Measurements from ENCODE around the gene CLTB. TPM values are rescaled to one million over a fixed set of nuclear protein-coding genes. Genes with fewer than 3 reads are reported as not detected.
A peak's percentile ranks its signal among the peaks of the same experiment; 100 is the strongest.
"Not testable (repeated sequence)": the region's sequence is repeated elsewhere in the genome, so short reads cannot be mapped to it uniquely, and the experiment has no call there.

CLTB gene
- total RNA-seq, 4 donors from 2014 or later: 95.2 to 139 (median 112) TPM

DNA sequence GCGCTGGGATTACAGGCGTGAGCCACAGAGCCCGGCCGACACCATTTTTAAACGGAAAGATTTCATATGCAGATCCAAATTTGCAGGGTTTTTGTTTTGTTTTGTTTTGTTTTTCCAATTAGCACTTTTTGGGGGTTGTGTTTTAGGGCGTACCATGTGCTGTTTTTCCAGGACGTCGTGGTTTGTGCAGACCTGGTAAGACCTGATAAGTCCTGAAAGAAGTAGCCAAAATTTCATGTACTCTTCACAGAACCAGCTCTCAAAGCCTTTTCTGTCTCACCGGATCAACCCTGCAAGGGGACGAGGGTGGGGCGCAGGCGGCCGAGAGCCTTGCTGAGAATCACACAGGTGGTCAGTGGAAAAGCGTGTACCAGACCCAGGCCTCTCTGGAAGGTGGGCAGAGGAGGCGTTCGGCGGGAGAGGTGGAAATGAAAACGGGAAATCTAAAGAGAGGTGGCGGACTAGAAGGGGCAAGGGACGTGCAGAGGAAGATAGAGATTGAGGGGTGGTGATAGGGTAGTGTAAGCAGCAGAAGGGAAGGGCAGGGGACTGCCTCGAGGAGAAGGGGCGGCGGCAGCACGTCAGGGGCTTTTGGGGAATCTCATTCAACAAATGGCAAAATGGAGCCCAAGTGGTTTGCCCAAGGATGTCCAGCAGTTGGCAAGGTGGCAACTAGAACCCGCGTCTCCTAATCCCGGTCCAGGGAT, 30.7 kb upstream of the CLTB start:
- intact Hi-C loops (cut with DNase I): loop anchor here (5.0 to 10.0 kb wide), 3 partner anchors 35 to 198 kb away; partner anchors contain the start of genes CDHR2 and TSPAN17
- H3K9me3 ChIP-seq: no peaks in the 10 kb centered on the region
- no peaks in the 10 kb centered on the region for H3K36me3 ChIP-seq
- DNase-seq: peak; percentile 9 to 22
- TF ChIP-seq POLR2A (IDR thresholded peaks at IDR 0.05): no peak
- TF ChIP-seq, protein P1, sequence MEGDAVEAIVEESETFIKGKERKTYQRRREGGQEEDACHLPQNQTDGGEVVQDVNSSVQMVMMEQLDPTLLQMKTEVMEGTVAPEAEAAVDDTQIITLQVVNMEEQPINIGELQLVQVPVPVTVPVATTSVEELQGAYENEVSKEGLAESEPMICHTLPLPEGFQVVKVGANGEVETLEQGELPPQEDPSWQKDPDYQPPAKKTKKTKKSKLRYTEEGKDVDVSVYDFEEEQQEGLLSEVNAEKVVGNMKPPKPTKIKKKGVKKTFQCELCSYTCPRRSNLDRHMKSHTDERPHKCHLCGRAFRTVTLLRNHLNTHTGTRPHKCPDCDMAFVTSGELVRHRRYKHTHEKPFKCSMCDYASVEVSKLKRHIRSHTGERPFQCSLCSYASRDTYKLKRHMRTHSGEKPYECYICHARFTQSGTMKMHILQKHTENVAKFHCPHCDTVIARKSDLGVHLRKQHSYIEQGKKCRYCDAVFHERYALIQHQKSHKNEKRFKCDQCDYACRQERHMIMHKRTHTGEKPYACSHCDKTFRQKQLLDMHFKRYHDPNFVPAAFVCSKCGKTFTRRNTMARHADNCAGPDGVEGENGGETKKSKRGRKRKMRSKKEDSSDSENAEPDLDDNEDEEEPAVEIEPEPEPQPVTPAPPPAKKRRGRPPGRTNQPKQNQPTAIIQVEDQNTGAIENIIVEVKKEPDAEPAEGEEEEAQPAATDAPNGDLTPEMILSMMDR (IDR thresholded peaks at IDR 0.05): no peak
- peaks cover 13 to 26% of the 10 kb centered on the region in 2 donors for H3K4me1 ChIP-seq
- 16% methylated on average over 27 of the region's 27 CpGs for WGBS, 2 donors
- H3K27me3 ChIP-seq: no peaks in the 10 kb centered on the region
- peak overlapping the region; percentile 81 to 95 (median 85) for H3K27ac ChIP-seq
- H3K4me3 ChIP-seq (replicated peaks in 1 of 3): peak overlapping the region; percentile 19 to 81 (median 75)

DNA sequence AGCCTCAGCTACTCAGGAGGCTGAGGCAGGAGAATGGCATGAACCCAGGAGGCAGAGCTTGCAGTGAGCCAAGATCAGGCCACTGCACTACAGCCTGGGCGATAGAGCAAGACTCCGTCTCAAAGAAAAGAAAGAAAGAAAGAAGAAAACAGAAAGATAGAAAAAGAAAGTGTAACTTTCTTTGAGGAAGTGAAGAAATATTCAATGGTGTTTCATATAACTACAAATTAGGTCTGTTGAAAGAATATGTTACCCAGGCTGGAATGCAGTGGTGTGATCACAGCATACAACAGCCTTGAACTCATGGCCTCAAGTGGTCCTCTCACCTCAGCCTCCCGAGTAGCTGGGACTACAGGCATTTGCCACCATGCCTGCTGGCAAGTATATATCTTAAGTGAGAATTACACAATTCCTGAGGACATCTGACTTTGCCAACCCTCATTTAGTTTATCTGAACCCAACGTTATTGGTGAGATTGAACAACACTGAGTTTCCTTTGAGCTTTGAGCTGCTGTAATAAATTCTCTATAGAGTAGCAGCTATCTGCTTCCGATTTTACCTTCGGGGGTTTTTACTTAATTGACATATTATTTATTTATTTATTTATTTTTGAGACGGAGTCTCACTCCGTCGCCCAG, 29.8 kb upstream of the CLTB start:
- no peaks in the 10 kb centered on the region for H3K9me3 ChIP-seq
- no peaks in the 10 kb centered on the region for H3K27me3 ChIP-seq
- H3K27ac ChIP-seq: no peak overlapping the region
- peaks cover 13 to 26% of the 10 kb centered on the region in 2 donors for H3K4me1 ChIP-seq
- no peak overlapping the region for H3K4me3 ChIP-seq (replicated peaks in 1 of 3)
- WGBS, 2 donors: 92 to 95% methylated on average over 9 of the region's 9 CpGs
- intact Hi-C loops (cut with DNase I): loop anchor here (5.0 to 10.0 kb wide), 3 partner anchors 34 to 199 kb away; partner anchors contain the start of genes CDHR2 and TSPAN17
- no peaks in the 10 kb centered on the region for H3K36me3 ChIP-seq
- no peak for DNase-seq
- no peak for TF ChIP-seq POLR2A (IDR thresholded peaks at IDR 0.05)
- TF ChIP-seq, protein P1 (IDR thresholded peaks at IDR 0.05): no peak

DNA sequence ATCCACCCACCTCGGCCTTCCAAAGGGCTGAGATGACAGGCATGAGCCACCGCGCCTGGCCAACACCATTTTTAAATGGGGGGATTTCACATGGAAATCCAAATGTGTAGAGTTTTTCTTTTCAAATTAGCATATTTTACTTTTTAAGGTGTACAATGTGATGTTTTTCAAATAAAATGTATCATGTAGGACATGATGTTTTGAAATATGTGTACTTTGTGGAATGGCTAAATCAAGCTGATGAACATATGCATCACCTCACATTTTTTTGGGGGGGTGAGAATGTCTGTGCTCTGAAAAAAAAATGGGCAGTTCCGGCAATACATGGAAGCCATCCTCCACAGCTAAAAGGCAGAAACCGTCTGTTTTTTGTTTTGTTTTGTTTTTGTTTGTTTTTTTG, 28.4 kb upstream of the CLTB start:
- WGBS, 2 donors: 82 to 88% methylated on average over 5 of the region's 5 CpGs
- Histone ChIP-seq H3K9me3 (no peaks in the 10 kb centered on the region), H3K27ac (no peak overlapping the region), H3K36me3 (no peaks in the 10 kb centered on the region), H3K27me3 (no peaks in the 10 kb centered on the region), H3K4me3 (replicated peaks in 1 of 3) (no peak overlapping the region), H3K4me1 (peaks cover 10 to 24% of the 10 kb centered on the region in 2 donors)
- no peak for TF ChIP-seq POLR2A (IDR thresholded peaks at IDR 0.05)
- TF ChIP-seq, protein P1 (IDR thresholded peaks at IDR 0.05): no peak
- intact Hi-C loops (cut with DNase I): loop anchor here (5.0 to 10.0 kb wide), 3 partner anchors 32 to 200 kb away; partner anchors contain the start of genes CDHR2 and TSPAN17
- no peak for DNase-seq

GRCh38 chr5:176442911-176443310, 26.6 kb upstream of the CLTB start:
- not testable (repeated sequence) for DNase-seq; H3K27ac ChIP-seq; H3K36me3 ChIP-seq; H3K9me3 ChIP-seq; H3K4me3 ChIP-seq (replicated peaks in 1 of 3); H3K27me3 ChIP-seq
- intact Hi-C loops (cut with DNase I): loop anchor here (10.0 kb wide), 2 partner anchors 102 to 202 kb away; partner anchors contain the start of genes CDHR2 and TSPAN17
- peaks cover 0 to 15% of the 10 kb centered on the region in 2 donors for H3K4me1 ChIP-seq
- WGBS, 2 donors: 71 to 73% methylated on average over 4 of the region's 4 CpGs

GRCh38 chr5:176441921-176442323, 25.6 kb upstream of the CLTB start:
- TF ChIP-seq, protein P1 (IDR thresholded peaks at IDR 0.05): no peak
- no peak for TF ChIP-seq POLR2A (IDR thresholded peaks at IDR 0.05)
- 18 to 25% methylated on average over 5 of the region's 5 CpGs for WGBS, 2 donors
- H3K27ac ChIP-seq: no peak overlapping the region
- no peaks in the 10 kb centered on the region for H3K36me3 ChIP-seq
- no peak overlapping the region for H3K4me3 ChIP-seq (replicated peaks in 1 of 3)
- no peaks in the 10 kb centered on the region for H3K27me3 ChIP-seq
- no peaks in the 10 kb centered on the region for H3K9me3 ChIP-seq
- intact Hi-C loops (cut with DNase I): loop anchor here (10.0 kb wide), 2 partner anchors 103 to 203 kb away; partner anchors contain the start of genes CDHR2 and TSPAN17
- DNase-seq: no peak
- peaks cover 0 to 15% of the 10 kb centered on the region in 2 donors for H3K4me1 ChIP-seq

Data from thyroid gland (tissue), 4 donors.